GM21515 (cell line): ENCODE data around the gene SLC1A7.
"Not testable (repeated sequence)": the region's sequence is repeated elsewhere in the genome, so short reads cannot be mapped to it uniquely, and the experiment has no call there.

ENCODE experiments used
- ATAC-seq: cut with Tn5 transposase; IDR thresholded peaks from one replicate; pipeline ENCODE4 v1.9.1; 2021; ENCODE audit not compliant: unreplicated experiment

SLC1A7 gene

GRCh38 chr1:53142226-53142853 lies at the start of gene SLC1A7:
SLC1A7 (minus strand) TSS chr1:53142638; CDS start chr1:53142449, 189 bp downstream.
- no peak for ATAC-seq

- no peak for ATAC-seq
Observed at GRCh38 chr1:53190210-53190611, 47.8 kb upstream of the SLC1A7 start.

GRCh38 chr1:53189061-53189460 lies 46.6 kb upstream of the SLC1A7 start:
- ATAC-seq, result no peak

GRCh38 chr1:53188099-53188498 lies 45.7 kb upstream of the SLC1A7 start:
- ATAC-seq, result no peak

- ATAC-seq, result no peak
Observed at GRCh38 chr1:53187401-53187800, 45.0 kb upstream of the SLC1A7 start.

GRCh38 chr1:53186533-53186932 lies 44.1 kb upstream of the SLC1A7 start:
- ATAC-seq, result no peak

- ATAC-seq, result not testable (repeated sequence)
Observed at GRCh38 chr1:53185955-53186297, 43.5 kb upstream of the SLC1A7 start.

GRCh38 chr1:53183095-53183990 lies 40.9 kb upstream of the SLC1A7 start:
- no peak for ATAC-seq

- ATAC-seq, result no peak
Observed at GRCh38 chr1:53182716-53183094, 40.3 kb upstream of the SLC1A7 start.

GRCh38 chr1:53182111-53182593 lies 39.7 kb upstream of the SLC1A7 start:
- ATAC-seq, result no peak

GRCh38 chr1:53180951-53181350 lies 38.5 kb upstream of the SLC1A7 start:
- ATAC-seq, result no peak

- ATAC-seq, result no peak
Observed at GRCh38 chr1:53180226-53180625, 37.8 kb upstream of the SLC1A7 start.

- no peak for ATAC-seq
Observed at GRCh38 chr1:53176452-53177208, 34.2 kb upstream of the SLC1A7 start.

- ATAC-seq, result no peak
Observed at GRCh38 chr1:53174971-53175913, 32.8 kb upstream of the SLC1A7 start.

GRCh38 chr1:53172426-53173128 lies 30.1 kb upstream of the SLC1A7 start:
- ATAC-seq, result no peak

- ATAC-seq, result no peak
Observed at GRCh38 chr1:53166912-53167311, 24.5 kb upstream of the SLC1A7 start.

- ATAC-seq, result no peak
Observed at GRCh38 chr1:53166366-53166765, 23.9 kb upstream of the SLC1A7 start.

- ATAC-seq, result no peak
Observed at GRCh38 chr1:53165408-53165961, 23.0 kb upstream of the SLC1A7 start.

GRCh38 chr1:53163291-53163768 lies 20.9 kb upstream of the SLC1A7 start:
- no peak for ATAC-seq
